ENCODE measurements around the gene GSTO2.

GSTO2 gene

DNA sequence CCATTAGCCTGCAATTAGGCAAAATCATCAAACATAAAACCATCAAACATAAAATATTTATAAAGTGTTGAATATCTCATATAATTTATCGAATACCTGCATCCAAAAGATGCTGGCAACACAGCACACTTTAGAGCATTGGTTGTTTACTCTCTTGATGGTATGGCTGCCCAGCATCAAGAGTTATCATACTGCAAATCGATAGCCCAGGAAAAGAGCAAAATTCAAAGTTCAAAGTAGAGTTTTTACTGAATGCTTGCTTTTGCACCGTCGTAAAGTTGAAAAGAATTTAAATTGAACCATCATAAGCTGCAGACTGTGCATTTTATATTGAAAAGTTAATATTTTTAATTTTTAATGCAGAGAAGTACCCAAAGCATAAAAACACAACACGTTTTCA lies 4.2 kb upstream of the GSTO2 start:
- TF ChIP-seq, protein P1, sequence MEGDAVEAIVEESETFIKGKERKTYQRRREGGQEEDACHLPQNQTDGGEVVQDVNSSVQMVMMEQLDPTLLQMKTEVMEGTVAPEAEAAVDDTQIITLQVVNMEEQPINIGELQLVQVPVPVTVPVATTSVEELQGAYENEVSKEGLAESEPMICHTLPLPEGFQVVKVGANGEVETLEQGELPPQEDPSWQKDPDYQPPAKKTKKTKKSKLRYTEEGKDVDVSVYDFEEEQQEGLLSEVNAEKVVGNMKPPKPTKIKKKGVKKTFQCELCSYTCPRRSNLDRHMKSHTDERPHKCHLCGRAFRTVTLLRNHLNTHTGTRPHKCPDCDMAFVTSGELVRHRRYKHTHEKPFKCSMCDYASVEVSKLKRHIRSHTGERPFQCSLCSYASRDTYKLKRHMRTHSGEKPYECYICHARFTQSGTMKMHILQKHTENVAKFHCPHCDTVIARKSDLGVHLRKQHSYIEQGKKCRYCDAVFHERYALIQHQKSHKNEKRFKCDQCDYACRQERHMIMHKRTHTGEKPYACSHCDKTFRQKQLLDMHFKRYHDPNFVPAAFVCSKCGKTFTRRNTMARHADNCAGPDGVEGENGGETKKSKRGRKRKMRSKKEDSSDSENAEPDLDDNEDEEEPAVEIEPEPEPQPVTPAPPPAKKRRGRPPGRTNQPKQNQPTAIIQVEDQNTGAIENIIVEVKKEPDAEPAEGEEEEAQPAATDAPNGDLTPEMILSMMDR (IDR thresholded peaks at IDR 0.05), result no peak

DNA sequence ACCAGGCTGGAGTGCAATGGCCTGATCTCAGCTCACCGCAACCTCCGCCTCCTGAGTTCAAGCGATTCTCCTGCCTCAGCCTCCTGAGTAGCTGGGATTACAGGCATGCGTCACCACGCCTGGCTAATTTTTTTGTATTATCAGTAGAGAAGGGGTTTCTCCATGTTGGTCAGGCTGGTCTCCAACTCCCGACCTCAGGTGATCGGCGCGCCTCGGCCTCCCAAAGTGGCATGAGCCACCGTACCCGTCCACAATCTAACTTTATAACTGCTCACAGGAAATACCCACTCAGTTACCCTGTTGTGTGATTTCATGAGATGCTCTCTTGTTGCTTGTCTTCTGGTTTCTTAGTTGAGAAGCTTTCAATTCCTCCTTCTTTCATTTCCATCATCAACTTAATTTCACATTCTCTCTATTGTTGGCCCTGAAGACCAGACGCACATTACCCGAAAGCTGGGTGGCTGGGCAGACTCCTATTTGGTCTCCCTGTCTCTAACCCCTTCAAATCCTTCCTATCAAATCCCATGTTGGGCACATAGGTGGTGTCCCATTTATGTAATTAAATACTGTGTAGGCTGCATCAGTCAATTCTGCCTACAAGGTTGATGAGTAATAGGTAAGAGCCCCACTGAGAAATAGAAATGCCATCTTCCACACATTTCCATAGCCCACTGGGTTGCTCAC lies 1.1 kb upstream of the GSTO2 start:
- no peaks in the 10 kb centered on the region for H3K27me3 ChIP-seq (ENCODE audit: control insufficient read depth, insufficient read depth, low read length)
- peaks cover 4% of the 10 kb centered on the region for H3K4me1 ChIP-seq
- no peaks in the 10 kb centered on the region for H3K9me3 ChIP-seq (ENCODE audit: control insufficient read depth, low read length)
- peaks cover 6% of the 10 kb centered on the region for H3K79me2 ChIP-seq
- TF ChIP-seq, protein P1 (IDR thresholded peaks at IDR 0.05), result no peak
- peak overlapping the region; percentile 74 for H3K4me3 ChIP-seq (ENCODE audit: low read depth, low read length)
- H3K9ac ChIP-seq, result no peak overlapping the region
- H3K36me3 ChIP-seq (ENCODE audit: control insufficient read depth, insufficient read depth, low read length), result no peaks in the 10 kb centered on the region
- peak overlapping the region; percentile 76 for H3K27ac ChIP-seq
- H3K4me2 ChIP-seq (ENCODE audit: low read length), result peak overlapping the region; percentile 77
- H2AFZ ChIP-seq, result no peak overlapping the region

More for the DNA sequence above, 4.2 kb upstream of the GSTO2 start:
- H3K4me1 ChIP-seq, result peaks cover 11% of the 10 kb centered on the region
- H3K27ac ChIP-seq, result no peak overlapping the region
- H3K36me3 ChIP-seq (ENCODE audit: control insufficient read depth, insufficient read depth, low read length), result no peaks in the 10 kb centered on the region
- H3K79me2 ChIP-seq, result peaks cover 20% of the 10 kb centered on the region
- no peaks in the 10 kb centered on the region for H3K9me3 ChIP-seq (ENCODE audit: control insufficient read depth, low read length)
- H3K4me2 ChIP-seq (ENCODE audit: low read length), result no peak overlapping the region
- H2AFZ ChIP-seq, result no peak overlapping the region
- H3K9ac ChIP-seq, result no peak overlapping the region
- no peak overlapping the region for H3K4me3 ChIP-seq (ENCODE audit: low read depth, low read length)
- no peaks in the 10 kb centered on the region for H3K27me3 ChIP-seq (ENCODE audit: control insufficient read depth, insufficient read depth, low read length)

DNA sequence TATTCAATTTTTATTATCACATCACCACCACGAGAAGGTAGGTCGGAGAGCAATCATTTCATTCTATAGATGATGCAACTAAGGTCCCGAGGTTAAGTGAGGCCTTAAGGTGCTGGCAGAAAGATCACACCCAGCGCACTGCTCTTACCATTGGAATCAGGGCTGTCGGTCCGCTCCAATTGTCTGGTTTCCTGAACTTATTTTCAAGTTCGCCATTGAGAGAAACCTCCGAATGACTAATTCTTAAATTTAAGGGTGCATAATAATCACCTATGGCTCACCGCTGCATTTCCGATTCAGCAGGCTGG lies 625 bp upstream of the GSTO2 start:
- Histone ChIP-seq H3K9me3 (ENCODE audit: control insufficient read depth, low read length) (no peaks in the 10 kb centered on the region), H3K27me3 (ENCODE audit: control insufficient read depth, insufficient read depth, low read length) (no peaks in the 10 kb centered on the region), H3K4me1 (peaks cover 4% of the 10 kb centered on the region), H3K36me3 (ENCODE audit: control insufficient read depth, insufficient read depth, low read length) (no peaks in the 10 kb centered on the region), H3K27ac (peak overlapping the region; percentile 76), H3K4me3 (ENCODE audit: low read depth, low read length) (peak overlapping the region; percentile 74), H3K9ac (peak overlapping the region; percentile 33), H3K4me2 (ENCODE audit: low read length) (peak overlapping the region; percentile 77), H3K79me2 (peaks cover 6% of the 10 kb centered on the region), H2AFZ (peak overlapping the region; percentile 90)
- TF ChIP-seq, protein P1 (IDR thresholded peaks at IDR 0.05), result no peak

DNA sequence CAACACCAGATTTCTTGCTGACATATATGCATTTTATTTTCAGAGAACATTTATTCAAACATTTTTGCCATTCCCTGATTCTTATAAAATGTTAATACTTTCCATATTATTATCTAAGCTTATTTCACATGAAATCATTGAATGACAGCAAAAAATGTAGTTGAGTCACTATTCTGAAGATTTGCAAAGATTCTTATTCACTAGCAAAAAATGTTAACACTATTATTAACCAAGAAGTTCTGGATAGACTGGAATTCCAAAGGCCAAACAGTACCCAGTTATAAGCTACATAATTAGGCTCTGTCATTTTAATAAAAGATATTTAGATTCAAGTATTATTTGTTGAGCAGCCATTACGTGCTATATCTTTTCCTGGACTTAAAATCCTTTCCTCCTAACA lies 4.3 kb downstream of the GSTO2 start:
- H3K27me3 ChIP-seq (ENCODE audit: control insufficient read depth, insufficient read depth, low read length), result no peaks in the 10 kb centered on the region
- peaks cover 5% of the 10 kb centered on the region for H3K79me2 ChIP-seq
- TF ChIP-seq, protein P1 (IDR thresholded peaks at IDR 0.05), result no peak
- H3K9ac ChIP-seq, result no peak overlapping the region
- no peak overlapping the region for H3K4me3 ChIP-seq (ENCODE audit: low read depth, low read length)
- peaks cover 11% of the 10 kb centered on the region for H3K4me1 ChIP-seq
- H3K36me3 ChIP-seq (ENCODE audit: control insufficient read depth, insufficient read depth, low read length), result no peaks in the 10 kb centered on the region
- H3K9me3 ChIP-seq (ENCODE audit: control insufficient read depth, low read length), result no peaks in the 10 kb centered on the region
- no peak overlapping the region for H3K4me2 ChIP-seq (ENCODE audit: low read length)
- no peak overlapping the region for H3K27ac ChIP-seq
- no peak overlapping the region for H2AFZ ChIP-seq
